Inflammatory macrophage treated with lipopolysaccharide for 4 hours (primary cell): ENCODE data around the gene CCDC107.
A peak's percentile ranks its signal among the peaks of the same experiment; 100 is the strongest.
"Not testable (repeated sequence)": the region's sequence is repeated elsewhere in the genome, so short reads cannot be mapped to it uniquely, and the experiment has no call there.

Source experiments
- DNase-seq: peaks from one replicate; pipeline ENCODE4 v3.0.0-alpha.2; 2020

Gene CCDC107

GRCh38 chr9:35638751-35639150 lies 19.3 kb upstream of the CCDC107 start:
- not testable (repeated sequence) for DNase-seq

GRCh38 chr9:35639225-35639624 lies 18.9 kb upstream of the CCDC107 start:
- DNase-seq: peak; percentile 62

- peak; percentile 69 for DNase-seq
Measured at GRCh38 chr9:35639631-35640030, 18.5 kb upstream of the CCDC107 start.

DNA sequence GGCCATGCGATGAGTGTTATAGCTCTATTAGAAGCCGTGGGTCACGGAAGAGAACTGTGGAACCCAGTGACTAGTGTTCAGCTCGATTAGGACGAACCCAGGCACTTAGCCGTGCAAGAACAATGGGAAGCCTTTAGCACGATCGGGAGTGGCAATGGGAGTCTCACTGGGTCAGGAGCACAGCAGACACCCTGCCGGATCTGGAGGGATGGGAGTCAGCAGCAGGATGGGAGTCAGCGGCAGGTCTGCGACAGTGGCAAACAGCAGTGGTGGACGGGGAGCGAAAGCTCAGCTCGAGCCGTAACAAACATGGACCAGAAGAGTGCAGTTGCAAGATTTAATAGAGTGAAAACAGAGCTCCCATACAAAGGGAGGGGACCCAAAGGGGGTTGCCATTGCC lies 17.7 kb upstream of the CCDC107 start:
- not testable (repeated sequence) for DNase-seq

- DNase-seq: peak; percentile 25
Measured at GRCh38 chr9:35641478-35641877, 16.6 kb upstream of the CCDC107 start.

GRCh38 chr9:35643046-35643445 lies 15.0 kb upstream of the CCDC107 start:
- no peak for DNase-seq

- not testable (repeated sequence) for DNase-seq
Measured at GRCh38 chr9:35645736-35646135, 12.4 kb upstream of the CCDC107 start.

GRCh38 chr9:35646153-35646532 lies 11.9 kb upstream of the CCDC107 start:
- peak; percentile 24 for DNase-seq

DNA sequence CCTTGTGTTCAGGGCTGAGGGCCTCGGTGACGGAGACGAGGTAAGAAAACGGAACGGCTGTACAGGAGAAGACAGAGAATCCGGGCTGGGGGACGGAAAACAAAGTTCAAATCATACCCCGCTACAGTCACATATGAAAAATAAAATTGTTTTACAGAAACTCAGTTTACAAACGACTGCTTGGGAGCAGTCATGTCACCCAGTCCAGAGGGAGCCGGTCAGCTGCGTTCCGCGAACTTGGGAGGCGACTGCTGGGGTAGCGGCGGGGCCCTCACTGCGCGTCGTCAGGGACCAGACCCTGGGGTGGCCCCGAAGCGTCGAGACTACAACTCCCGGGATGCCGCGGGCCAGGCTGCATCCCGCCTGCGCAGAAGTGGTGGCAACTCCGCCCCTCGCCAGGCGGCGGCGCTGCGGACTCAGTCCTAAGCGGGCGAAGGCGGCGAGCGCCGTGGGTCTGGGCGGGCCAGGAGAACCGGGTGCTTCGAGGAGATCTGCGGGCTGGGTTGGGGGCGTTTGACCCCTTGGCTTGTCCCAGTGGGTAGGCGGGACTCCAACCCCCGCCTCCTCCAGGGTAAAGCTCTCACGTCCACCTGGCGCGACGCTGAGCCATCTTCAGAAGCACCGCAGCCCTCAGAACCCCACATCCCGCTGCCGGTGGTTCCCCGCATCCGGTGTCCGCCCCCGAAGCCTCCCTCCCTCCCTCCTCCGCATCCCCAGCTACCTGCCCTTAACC lies 11.4 kb upstream of the CCDC107 start:
- DNase-seq: peak; percentile 93

DNA sequence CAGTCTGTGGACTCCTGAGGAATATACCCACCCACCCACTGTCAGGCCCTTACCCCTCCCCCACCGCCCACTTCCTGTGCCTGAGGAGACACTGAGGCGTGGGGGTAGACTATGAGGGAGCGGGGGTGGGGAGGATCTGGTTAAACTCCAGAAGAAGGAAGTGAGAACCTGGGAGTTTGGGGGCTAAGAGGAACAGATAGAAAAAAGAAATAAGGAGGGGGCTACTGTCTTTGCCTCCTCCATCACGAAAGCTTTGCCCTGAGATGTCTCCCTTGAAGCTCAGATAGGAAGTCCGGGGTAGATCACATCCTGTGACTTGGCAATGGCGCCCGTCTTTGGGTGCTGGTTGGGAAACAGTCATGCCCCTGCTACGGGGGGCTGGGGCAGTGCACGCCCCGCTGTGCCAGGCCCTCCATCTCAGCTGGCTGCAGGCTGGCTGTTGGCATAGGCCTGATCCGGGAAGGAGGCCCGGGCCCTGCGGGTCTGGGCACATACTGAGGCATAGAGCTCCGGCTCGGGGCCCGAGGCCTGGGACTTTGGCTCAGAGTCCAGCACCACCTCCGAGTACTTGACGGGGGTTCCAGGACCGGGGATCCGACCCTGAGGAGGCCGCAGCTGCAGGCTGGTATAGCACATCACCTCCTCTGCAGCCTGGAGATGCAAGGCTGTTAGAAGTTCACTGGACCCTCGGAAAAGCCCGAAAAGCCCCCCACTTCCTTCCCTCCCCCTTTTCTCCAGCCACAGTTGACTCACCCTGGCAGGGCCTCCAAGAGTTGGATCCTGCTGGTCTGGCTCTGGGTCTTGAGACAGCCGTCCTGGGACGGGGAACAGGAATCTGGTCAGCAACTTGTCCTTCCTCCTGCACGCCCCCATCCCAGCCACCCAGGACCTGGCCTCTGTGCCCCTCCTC lies 8.4 kb upstream of the CCDC107 start:
- DNase-seq: peak; percentile 46

- DNase-seq: no peak
Measured at GRCh38 chr9:35650341-35651158, 7.5 kb upstream of the CCDC107 start, which contains the start of gene SIT1. SIT1 (minus strand) TSS chr9:35650931; CDS start chr9:35650853, 78 bp downstream.

- DNase-seq: peak; percentile 87
Measured at GRCh38 chr9:35651956-35652828, 5.9 kb upstream of the CCDC107 start.

GRCh38 chr9:35652829-35653209 lies 5.3 kb upstream of the CCDC107 start:
- no peak for DNase-seq

DNA sequence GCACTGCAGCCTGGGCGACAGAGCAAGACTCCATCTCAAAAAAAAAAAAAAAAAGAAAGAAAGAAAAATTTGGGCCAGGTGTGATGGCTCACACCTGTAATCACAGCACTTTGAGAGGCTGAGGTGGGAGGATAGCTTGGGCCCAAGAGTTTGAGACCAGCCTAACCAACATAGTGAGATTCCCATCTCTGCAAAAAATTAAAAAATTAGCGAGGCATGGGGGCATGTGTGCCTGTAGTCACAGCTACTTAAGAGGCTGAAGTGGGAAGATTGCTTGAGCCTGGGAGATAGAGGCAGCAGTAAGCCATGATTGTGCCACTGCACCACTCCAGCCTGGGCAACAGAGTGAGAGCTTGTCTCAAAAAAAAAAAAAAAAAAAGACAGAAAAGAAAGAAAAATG lies 4.5 kb upstream of the CCDC107 start:
- no peak for DNase-seq

DNA sequence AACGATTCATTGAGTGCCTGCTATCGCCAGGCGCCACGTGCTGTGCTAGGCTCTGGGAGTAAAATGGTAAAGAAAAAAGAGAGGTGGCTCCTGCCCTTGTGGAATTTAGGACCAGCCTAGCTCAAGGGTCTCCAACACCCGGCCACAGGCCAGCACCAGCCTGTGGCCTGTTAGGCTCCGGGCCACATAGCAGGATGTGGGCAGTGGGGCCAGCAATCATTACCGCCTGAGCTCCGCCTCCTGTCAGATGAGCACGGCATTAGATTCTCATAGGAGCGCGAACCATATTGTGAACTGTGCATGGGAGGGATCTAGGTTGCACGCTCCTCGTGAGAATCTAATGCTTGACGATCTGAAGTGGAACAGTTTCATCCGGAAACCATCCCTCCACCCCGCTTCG lies 1.7 kb upstream of the CCDC107 start:
- DNase-seq: no peak

- DNase-seq: no peak
Measured at GRCh38 chr9:35656831-35657545, 1.1 kb upstream of the CCDC107 start.

GRCh38 chr9:35657546-35658136 lies 451 bp upstream of the CCDC107 start, which contains the start of gene RMRP:
RMRP (minus strand) TSS chr9:35658019.
- peak; percentile 100 for DNase-seq

GRCh38 chr9:35658968-35659220 lies 802 bp downstream of the CCDC107 start:
- peak; percentile 32 for DNase-seq

DNA sequence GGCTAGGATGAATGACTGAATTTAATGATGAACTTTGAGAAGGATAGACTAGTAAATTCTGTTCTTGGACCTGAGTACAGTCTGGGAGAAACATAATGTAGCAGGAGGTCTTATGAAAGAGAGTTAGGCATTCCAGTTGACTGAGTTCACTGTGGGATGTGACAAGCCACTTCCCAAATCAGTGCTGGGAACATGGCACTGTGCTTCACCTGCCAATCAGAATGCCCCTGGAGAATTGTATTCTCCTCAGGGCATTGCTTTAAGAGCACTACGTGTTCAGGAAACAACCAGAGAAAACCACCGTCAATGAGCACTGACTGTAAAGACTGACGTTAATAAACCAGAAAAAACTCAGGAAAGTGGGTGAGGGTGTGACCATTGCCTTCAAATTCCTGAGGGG lies 1.2 kb downstream of the CCDC107 start:
- no peak for DNase-seq

- no peak for DNase-seq
Measured at GRCh38 chr9:35660966-35661415, 2.9 kb downstream of the CCDC107 start.

- DNase-seq: no peak
Measured at GRCh38 chr9:35661756-35662350, 3.8 kb downstream of the CCDC107 start.
